DMS53 treated with DMSO at 0.1 percent for 48 hours (cell line): Measurements from ENCODE around the gene PRF1.
"Not testable (repeated sequence)": the region's sequence is repeated elsewhere in the genome, so short reads cannot be mapped to it uniquely, and the experiment has no call there.

ENCODE experiments used
- DNase-seq: peaks from one replicate; lab custom pipeline; 2025; ENCODE audit not compliant: unreplicated experiment; lab: John Stamatoyannopoulos, UW

Gene PRF1

DNA sequence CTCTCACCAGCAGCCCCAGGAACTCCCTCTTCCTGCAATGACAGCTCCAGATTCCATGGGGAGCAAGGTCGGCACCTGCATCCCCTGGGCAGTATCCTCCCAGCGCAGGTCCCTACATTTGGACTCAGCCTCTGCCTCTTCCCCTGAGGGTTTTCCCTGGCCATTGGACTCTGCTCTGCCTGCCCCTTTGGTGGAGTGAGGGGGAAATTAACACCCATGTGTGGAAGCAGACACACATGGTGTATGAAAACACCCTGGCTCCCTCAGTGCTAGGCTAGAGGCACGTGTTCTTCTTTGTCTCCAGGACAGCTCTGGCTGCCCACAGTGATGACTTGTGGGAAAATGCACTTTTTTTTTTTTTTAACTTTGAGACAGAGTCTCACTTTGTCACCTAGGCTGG lies 8.4 kb downstream of the PRF1 start:
- no peak for DNase-seq

DNA sequence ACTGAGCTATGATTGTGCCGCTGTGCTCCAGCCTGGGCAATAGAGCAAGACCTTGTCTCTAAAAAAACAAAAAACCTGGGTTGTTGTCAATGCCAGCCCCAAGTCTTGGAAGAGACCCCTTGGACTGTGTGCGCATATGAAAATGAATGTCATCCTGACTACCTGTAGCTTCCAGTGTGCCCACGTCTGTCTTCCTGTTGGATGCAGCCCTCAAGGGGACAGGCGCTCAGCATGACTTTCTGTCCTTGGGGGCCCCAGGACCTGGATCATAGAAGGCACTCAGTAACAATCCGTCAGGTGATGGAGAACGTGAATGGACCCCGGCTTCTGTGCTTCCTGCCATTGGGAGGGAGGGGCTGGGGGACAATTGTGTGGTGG lies 9.0 kb downstream of the PRF1 start:
- no peak for DNase-seq

DNA sequence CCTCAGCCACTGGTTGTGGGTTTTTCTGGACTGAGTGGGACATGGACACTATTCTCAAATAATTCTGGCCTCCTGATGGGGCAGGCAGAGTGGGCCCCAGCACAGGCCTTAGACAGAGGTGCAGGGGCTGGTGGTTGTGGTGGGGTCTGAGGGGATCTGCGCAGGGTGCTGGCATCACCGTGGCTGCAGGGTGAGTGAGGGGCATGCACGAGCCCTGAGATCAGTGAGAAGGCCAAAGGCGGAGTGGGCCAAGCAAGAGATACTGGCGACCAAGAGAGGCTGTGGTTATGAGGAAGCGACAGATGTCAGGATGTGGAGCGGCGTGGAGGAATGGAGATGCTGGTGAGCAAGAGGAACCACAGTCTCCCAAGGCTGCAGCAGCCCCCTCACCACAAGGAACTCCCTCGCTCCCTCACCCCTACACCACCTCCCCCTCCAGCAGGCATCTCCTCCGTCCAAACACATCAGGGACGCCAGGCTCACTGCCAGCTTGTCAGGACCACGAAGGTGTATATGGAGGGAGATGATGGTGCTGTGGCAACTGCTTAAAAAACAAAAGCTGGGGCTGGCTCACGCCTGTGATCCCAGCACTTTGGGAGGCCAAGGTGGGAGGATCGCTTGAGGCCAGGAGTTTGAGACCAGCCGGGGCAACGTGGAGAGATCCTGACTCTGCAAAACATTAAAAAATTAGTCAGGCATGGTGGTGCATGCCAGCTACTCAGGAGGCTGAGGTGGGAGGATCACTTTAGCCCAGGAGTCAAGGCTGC lies 9.6 kb downstream of the PRF1 start:
- no peak for DNase-seq

DNA sequence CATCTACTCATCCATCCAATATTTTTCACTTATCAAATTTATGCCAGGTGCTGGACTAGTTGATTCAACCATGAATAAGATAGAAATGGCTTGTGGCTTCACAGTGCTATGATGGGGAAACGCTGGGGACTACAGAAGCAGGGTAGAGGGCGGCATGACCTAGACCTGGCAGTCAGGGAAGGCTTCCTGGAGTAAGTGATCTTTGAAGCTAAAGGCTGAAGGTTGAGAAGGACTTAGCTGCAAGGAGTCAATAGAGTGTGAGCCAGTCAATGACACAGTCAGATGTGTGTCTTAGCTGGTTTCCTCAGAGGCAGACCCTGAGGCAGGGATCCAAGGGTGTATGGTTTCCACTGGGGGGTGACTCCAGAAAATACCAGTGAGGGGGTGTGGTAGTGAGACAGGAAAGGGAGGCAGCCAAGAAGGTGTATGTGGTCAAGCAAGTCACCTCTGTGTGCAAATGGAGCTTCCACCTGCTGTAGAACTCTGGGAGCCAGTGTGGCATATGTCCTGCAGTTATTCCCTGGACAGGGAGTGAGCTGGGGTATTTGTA lies 10.3 kb downstream of the PRF1 start:
- no peak for DNase-seq

DNA sequence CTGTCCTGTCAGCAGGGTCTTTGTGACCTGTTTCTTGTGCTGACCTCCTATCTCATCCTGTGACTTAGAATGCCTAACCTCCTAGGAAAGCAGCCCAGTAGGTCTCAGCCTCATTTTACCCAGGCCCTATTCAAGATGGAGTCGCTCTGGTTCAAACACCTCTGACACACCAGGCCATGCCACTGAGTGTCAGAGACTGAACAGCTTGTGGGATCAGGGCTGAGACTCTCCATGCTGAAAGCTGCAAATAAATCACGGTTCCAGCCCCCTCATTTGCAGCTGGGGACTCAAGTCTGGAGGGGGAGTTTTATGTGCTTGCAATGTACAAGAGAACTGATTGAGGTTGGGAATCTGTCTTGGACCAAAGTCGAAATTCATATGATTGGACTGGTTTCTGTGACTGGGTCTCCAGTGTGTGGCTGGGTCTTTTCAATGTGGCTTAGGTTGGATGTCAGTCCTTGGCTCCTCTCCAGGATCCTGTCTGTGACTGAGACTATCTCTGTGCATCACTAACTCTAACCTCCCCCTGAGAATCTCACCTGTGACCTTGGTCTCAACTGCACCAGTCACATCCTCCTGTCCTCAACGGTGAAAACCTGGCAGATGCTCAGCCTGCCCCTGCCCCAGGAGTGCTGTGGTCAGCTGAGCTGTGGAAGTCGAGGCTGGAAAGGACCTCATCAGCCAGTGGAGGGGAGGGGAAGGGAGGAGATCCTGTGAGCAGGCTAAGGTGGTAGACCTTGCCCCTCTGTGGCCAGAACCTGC lies 11.7 kb downstream of the PRF1 start:
- no peak for DNase-seq

DNA sequence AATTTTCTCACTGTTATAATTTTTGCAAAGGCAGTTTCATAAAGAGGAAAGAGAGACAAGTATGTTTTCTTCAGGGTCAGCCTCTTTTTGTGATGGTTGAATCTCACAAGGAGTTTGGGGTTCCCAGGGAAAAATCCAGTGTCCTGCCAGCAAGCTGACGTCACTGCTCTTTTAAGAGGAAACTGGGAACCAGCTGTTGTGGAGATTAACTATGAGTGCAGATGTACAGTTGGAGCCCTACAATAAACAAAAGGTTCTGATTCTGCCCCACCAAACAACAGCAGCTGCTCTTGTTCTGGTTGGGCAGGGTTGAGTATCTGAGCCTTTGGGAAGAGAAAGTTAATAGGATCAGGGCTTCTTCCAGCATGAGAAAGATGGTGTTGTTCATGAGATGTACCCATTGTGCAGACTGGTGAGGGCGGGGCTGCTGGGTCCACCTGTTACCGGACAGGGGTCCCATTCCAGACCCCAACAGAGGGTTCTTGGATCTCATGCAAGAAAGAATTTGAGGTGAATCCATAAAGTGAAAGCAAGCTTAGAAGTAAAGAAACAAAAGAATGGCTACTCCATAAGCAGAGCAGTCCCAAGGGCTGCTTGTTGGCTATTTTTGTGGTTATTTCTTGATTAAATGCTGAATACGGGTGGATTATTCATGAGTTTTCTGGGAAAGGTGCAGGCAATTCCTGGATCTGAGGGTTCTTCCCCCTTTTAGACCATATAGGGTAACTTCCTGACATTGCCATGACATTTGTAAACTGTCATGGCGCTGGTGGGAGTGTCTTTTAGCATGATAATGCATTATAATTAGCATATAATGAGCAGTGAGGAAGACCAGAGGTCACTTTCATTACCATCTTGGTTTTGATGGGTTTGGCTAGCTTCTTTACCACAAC lies 12.5 kb downstream of the PRF1 start:
- DNase-seq: peak; percentile 14

DNA sequence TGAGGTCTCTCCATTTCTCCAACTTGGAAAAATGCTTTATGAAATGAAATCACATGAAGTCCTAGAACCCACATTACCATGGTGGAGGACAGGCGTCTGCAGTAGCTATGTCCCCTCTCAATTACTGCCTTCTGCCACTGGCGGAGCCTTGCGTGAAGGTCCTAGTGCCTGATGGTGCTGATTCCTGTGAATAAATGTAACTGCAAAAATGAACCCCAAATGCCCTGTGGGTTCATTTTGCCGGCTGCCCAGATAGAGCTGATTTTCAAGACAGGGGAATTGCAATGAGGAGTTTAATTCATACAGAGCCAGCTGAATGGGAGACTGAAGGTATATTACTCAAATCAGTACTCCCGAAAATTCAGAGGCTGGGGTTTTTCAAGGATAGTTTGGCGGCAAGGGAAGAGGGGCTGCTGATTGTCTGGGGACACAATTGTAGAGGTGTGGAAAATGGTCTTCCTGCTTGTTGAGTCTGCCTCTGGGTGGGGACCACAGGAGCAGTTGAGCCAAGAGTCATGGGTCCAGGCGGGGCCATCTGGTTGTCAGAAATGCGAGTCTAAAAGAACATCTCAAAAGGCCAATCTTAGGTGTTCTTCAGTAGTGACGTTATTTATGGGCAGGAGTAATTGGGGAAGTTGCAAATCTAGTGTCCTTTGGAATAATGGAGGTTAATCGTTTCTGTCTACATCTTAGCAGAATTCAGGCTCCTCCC lies 13.5 kb downstream of the PRF1 start:
- no peak for DNase-seq

DNA sequence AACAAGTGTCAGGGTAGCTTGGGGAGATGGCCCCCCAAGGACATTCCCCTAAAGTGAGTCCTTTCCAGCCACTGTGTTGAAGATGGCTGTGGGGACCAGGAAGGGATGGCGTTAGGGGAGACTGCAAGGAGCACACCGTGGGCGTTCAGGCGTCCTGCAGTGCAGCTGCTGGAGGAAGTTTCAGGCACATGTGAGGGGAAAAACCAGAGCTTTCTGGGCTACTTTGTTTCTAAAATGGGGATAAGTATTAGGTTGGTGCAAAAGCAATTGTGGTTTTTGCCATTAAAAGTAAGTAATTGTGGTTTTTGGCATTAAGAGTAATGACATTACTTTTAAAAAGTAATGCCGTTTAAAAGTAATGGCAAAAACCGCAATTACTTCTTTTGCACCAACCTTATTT lies 14.3 kb downstream of the PRF1 start:
- DNase-seq: no peak

DNA sequence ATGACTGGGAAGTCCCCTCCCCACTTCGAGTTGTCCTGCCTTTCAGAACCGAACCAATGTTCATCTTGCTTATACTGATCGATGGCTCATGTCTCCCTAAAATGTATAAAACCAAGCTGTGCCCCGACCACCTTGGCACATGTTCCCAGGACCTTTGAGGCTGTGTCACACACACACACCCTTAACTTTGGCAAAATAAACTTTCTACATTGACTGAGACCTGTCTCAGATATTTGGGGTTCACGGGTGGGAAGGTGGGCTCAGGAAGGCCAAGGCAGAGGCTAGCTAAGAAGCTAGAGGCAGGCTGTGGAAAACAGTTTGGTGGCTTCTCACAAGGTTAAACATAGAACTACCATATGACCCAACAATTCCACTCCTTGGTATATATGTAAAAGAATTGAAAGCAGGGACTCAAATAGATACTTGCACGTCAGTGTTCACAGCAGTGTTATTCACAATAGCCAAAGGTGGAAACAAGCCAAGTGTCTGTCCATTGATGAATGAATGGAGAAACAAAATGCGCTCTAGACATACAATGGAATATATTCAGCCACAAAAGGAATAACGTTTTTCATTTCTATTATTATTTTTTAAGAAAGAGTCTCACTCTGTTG lies 15.4 kb downstream of the PRF1 start:
- no peak for DNase-seq

DNA sequence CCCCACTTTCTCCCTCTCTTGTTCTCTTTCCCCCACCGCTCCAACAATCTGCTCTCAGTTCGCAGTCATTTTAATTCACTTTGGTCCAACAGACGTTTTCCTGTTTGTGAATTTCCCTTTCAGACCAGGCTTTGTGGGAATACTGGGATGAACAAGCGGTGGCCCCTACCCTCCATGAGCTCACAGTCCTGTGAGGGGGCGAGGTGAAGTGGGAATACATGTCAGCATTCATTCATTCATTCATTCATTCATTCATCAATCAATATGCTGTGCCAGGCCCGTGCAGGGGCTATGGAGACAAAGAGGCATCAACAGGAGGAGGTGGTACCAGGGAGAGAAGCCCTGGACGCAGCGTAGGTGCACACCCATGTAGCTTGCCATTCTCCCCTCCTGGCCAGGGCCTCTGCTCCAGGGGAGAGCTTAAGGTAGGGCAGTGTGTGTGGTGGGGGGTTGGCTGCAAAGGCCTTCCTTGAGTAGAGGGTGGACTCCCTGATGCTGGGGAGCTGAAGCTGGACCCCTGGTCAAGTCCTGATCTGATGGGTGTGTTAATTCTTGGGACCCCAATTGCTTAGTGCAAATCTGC lies 16.1 kb downstream of the PRF1 start:
- DNase-seq: no peak

DNA sequence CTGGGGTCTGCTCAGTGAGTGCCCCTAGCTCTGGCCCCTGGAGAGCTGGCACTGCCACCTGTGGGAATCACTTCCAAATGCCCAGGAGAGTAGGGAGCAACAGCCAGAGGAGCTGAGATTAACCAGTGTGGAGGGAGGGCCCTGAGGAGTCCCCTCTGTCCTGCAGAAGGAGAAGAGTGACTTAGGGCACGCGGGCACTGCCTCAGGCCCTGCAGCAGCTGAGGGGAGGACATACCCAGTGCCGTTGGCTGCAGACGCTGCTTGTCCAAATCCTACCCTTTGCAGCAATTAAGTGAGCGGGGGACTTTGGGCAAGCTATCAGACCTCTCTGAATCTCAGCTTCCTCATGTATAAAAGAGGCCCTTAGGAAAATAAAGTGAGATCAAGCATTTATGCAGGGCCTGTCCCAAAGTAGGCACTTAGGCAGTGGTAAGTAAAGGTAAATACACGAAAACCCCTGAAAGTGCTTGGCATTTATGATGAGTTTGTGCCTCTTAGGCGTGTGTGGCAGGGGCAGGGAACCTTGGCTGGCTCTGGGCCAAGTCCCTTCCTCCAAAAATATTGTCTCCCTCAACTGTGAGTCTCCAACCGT lies 16.9 kb downstream of the PRF1 start:
- no peak for DNase-seq

DNA sequence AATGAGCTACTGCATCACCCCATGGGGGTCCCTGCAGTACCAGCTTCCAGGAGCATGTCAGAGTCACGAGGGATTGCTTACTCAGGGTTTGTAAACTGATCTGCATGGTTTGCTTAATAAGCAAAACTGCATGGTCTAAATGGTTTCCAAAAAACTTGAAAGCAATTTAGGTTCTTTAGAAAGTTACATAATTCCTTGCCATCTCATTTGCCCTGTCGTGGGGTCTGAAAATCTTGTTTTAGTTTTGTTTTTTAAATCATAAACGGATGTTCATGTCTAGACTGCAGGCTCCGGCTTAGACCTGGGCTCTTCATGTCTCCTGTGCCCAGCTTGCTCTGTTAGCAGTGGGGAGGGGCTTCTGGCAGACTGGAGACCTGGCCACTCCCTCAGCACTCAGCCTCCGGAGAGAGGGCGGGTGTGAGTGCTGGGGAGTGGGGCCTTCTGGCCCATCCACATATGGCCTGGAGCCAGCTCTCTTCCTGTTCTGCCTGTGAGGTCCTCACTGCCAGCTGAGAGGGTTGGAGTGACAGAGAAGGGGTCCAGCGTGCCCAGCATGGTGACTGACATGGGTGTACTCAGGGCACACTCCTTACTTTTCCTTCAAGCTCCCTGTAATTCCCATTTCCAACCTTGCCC lies 17.5 kb downstream of the PRF1 start:
- peak; percentile 9 for DNase-seq

DNA sequence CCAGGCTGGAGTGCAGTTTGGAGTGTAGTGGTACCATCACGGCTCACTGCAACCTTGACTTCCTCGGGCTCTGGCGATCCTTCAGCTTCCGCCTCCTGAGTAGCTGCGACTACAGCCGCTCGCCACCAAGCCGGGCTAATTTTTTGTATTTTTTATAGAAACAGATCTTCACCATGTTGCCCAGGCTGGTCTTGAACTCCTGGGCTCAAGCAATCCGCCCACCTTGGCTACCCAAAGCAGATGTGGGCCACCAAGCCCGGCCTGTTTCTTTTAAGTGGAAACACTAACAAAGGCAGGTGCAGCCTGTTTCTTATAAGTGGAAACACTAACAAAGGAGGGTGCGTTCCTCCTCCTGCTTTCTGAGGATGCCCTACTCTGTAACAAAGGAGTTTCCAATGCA lies 18.2 kb downstream of the PRF1 start:
- no peak for DNase-seq

DNA sequence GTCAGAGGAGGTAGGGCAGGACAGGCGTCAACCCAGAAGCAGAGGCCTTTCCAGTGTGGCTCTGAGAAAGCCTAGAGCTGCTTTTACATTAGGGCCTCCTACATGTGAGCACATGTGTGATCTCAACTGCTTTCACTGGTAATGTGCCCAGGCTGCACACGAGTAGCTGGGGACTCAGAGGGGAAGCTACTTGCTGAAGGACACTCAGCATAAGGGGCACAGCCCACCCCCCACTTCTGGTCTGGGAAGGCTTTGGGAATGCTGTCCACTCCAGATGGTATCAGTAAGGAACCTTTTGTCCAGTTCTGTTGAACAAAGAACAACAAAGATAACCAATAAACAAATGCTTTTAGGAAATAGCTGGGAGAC lies 18.9 kb downstream of the PRF1 start:
- DNase-seq: no peak

DNA sequence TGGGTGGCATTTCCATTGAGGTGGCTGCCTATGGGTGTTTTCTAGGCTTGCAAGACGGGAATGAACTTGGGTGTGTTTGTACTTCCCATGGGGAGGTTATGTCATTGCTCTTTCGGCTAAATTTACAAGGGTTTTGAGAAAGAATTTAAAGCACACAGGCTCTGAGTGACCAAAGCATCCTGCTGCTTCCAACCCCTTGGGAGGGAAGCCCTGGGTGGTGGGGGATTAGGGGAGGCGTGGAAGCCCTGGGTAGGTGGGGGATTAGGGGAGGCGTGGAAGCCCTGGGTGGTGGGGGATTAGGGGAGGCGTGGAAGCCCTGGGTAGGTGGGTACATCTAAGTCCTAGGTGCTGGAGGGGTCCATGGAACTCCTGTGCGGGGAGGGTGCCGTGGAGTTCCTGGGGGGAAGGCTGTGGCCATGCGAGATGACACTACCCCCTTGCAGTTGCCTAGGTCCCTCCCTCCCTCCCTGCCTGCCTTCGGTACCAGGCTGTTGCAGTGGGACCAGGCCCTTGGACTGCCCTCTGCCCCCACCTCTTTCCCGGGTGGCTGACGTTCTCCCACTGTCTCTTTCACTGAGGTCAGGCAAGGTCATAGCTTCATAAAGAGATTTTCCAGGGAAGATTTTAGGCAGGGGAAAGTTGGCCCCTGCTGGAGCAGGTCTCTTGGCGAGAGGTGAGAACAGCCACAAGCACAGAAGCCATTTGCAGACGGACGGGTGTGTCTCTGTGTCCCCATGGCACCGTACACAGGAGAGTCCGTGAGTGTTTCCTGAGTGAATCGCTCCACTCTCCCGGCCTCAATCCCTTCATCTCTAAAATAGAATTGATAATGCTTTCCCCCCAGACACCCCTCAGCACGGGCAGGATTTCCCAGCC lies 19.5 kb downstream of the PRF1 start:
- DNase-seq: no peak

DNA sequence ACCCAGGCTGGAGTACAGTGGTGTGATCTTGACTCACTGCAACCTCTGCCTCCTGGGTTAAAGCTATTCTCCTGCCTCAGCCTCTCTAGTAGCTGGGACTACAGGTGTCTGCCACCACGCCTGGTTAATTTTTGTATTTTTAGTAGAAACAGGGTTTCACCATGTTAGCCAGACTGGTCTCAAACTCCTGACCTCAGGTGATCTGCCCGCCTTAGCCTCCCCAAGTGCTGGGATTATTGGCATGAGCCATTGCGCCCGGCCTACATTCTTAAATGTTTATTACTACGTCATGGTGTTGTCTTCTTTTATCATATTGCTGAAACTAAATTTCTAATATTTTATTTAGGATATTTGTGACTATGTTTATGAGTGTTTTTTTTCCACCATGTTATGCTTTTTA lies 21.4 kb downstream of the PRF1 start:
- not testable (repeated sequence) for DNase-seq

DNA sequence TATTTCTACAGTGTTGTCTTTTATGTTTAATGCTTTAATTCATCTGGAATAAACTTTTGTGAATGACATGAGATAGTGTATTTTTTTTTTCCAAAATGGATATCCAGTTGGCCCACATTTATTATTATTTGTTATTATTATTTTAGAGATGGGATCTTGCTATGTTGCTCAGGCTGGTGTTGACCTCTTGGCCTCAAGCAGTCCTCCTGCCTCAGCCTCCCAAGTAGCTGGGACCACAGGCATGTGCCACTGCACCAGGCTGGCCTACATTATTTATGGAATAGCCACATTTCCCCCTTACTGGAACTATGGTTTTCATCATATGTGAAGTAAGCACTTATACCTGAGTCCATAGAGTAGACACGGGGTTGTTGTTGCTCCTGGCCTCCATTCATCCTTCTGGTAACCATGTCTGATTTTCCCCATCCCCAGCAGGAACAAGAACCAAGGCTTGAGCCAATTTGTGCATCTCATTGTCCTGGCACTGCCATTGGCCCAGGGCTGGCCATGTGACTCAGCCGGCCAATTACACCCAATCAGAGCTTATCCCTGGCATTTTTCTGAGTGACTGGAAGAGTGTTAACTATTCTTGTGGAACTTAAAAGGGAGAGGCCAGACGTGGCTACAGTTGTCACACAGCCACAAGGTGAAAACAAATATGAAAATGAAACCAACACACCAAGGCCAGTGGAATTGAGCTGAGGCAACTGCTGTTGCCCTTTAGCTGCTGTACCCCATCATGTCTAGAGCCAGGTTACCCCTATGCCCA lies 23.1 kb downstream of the PRF1 start:
- no peak for DNase-seq
